Measurements from ENCODE around the gene MCC. TPM values are rescaled to one million over a fixed set of nuclear protein-coding genes. Genes with fewer than 3 reads are reported as not detected.

MCC gene
- polyA plus RNA-seq, 2 of the 4 experiments (the other 2 are of a cell fraction), result 0.09 to 0.10 TPM

DNA sequence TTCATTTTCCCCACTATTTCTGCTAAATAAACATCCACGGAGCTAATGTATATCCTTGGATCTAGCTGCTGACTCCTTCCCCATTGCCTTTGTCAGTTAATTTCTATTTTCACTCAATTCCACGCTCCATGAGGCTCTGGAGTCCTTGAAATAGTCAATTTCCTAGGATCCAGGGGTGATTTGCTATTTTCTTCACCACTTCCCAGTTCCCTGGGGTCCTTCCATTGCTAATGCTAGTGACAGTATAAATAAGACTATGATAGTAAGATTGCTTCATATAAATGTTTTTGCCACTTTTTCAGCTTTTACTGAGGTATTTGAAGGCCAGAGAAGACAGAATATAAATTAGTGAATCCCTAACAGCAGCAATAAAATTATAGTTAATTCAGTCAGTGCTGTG lies 66.6 kb downstream of the MCC start:
- FAIRE-seq, result no peak
- ChIA-PET POLR2A (no interaction called here), CTCF (interaction anchor here (1.0 kb wide), 1 partner anchor 89 kb away, joined by 3 read pairs; no protein-coding TSS in a partner anchor)
- H3K27ac ChIP-seq, result no peak overlapping the region
- H3K4me3 ChIP-seq, result no peak overlapping the region
- no peaks in the 10 kb centered on the region for H3K4me1 ChIP-seq
- ATAC-seq, result no peak
- no peak for DNase-seq (ENCODE audit: low read depth in 1 of 2, low spot score in 1 of 2)
- TF ChIP-seq FOSL2 (IDR thresholded peaks at IDR 0.05) (no peak), FOSL2 (CRISPR knock-in tag; IDR thresholded peaks at IDR 0.05) (no peak), NPAS2 (CRISPR knock-in tag; IDR thresholded peaks at IDR 0.05; ENCODE audit: borderline replicate concordance) (no peak), JUNB (IDR thresholded peaks at IDR 0.05) (no peak)
- TF ChIP-seq, protein P1, sequence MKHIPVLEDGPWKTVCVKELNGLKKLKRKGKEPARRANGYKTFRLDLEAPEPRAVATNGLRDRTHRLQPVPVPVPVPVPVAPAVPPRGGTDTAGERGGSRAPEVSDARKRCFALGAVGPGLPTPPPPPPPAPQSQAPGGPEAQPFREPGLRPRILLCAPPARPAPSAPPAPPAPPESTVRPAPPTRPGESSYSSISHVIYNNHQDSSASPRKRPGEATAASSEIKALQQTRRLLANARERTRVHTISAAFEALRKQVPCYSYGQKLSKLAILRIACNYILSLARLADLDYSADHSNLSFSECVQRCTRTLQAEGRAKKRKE (CRISPR knock-in tag; IDR thresholded peaks at IDR 0.05; ENCODE audit: low read depth), result no peak
- TF ChIP-seq, protein P2, sequence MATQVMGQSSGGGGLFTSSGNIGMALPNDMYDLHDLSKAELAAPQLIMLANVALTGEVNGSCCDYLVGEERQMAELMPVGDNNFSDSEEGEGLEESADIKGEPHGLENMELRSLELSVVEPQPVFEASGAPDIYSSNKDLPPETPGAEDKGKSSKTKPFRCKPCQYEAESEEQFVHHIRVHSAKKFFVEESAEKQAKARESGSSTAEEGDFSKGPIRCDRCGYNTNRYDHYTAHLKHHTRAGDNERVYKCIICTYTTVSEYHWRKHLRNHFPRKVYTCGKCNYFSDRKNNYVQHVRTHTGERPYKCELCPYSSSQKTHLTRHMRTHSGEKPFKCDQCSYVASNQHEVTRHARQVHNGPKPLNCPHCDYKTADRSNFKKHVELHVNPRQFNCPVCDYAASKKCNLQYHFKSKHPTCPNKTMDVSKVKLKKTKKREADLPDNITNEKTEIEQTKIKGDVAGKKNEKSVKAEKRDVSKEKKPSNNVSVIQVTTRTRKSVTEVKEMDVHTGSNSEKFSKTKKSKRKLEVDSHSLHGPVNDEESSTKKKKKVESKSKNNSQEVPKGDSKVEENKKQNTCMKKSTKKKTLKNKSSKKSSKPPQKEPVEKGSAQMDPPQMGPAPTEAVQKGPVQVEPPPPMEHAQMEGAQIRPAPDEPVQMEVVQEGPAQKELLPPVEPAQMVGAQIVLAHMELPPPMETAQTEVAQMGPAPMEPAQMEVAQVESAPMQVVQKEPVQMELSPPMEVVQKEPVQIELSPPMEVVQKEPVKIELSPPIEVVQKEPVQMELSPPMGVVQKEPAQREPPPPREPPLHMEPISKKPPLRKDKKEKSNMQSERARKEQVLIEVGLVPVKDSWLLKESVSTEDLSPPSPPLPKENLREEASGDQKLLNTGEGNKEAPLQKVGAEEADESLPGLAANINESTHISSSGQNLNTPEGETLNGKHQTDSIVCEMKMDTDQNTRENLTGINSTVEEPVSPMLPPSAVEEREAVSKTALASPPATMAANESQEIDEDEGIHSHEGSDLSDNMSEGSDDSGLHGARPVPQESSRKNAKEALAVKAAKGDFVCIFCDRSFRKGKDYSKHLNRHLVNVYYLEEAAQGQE (IDR thresholded peaks at IDR 0.05), result no peak
- H3K9me3 ChIP-seq, result no peaks in the 10 kb centered on the region
- no peak overlapping the region for H3K4me2 ChIP-seq
- 26% methylated on average over 2 of the region's 2 CpGs for WGBS (ENCODE audit: missing lambda C conversion rate)

DNA sequence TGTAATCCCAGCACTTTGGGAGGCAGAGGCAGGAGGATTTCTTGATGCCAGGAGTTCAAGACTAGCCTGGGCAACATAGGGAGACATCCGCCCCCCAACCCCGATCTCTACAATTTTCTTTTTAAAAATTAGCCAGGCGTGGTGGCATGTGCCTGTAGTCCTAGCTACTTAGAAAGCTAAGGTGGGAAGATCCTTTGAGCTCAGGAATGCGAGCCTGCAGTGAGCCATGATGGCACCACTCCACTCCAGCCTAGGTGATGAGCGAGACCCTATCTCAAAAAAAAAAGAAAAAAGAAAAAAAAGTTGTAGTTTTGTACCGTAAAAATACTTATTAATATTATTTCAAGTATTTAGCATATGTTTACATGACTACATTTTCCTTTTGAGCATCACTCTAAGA lies 82.7 kb downstream of the MCC start:
- WGBS (ENCODE audit: missing lambda C conversion rate), result 9% methylated on average over 6 of the region's 6 CpGs
- FAIRE-seq, result no peak
- no peak for ATAC-seq

More for the DNA sequence above, 82.7 kb downstream of the MCC start:
- H3K9me3 ChIP-seq, result no peaks in the 10 kb centered on the region
- TF ChIP-seq, protein P3, sequence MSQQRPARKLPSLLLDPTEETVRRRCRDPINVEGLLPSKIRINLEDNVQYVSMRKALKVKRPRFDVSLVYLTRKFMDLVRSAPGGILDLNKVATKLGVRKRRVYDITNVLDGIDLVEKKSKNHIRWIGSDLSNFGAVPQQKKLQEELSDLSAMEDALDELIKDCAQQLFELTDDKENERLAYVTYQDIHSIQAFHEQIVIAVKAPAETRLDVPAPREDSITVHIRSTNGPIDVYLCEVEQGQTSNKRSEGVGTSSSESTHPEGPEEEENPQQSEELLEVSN (IDR thresholded peaks at IDR 0.05; ENCODE audit: borderline replicate concordance, low read depth), result no peak
- TF ChIP-seq JUNB (IDR thresholded peaks at IDR 0.05), result no peak
- TF ChIP-seq ZNF302 (CRISPR knock-in tag; IDR thresholded peaks at IDR 0.05), result no peak
- TF ChIP-seq, protein P4, sequence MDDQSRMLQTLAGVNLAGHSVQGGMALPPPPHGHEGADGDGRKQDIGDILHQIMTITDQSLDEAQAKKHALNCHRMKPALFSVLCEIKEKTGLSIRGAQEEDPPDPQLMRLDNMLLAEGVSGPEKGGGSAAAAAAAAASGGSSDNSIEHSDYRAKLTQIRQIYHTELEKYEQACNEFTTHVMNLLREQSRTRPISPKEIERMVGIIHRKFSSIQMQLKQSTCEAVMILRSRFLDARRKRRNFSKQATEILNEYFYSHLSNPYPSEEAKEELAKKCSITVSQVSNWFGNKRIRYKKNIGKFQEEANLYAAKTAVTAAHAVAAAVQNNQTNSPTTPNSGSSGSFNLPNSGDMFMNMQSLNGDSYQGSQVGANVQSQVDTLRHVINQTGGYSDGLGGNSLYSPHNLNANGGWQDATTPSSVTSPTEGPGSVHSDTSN (IDR thresholded peaks at IDR 0.05), result no peak
- TF ChIP-seq, protein P5, sequence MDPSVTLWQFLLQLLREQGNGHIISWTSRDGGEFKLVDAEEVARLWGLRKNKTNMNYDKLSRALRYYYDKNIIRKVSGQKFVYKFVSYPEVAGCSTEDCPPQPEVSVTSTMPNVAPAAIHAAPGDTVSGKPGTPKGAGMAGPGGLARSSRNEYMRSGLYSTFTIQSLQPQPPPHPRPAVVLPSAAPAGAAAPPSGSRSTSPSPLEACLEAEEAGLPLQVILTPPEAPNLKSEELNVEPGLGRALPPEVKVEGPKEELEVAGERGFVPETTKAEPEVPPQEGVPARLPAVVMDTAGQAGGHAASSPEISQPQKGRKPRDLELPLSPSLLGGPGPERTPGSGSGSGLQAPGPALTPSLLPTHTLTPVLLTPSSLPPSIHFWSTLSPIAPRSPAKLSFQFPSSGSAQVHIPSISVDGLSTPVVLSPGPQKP (IDR thresholded peaks at IDR 0.05; ENCODE audit: low read depth, low read length), result no peak
- TF ChIP-seq FOSB (CRISPR knock-in tag; IDR thresholded peaks at IDR 0.05), result no peak
- TF ChIP-seq SMC3 (IDR thresholded peaks at IDR 0.05), result no peak
- no peak for TF ChIP-seq CHD2 (IDR thresholded peaks at IDR 0.05; ENCODE audit: low read length, partially characterized antibody)
- TF ChIP-seq EHMT2 (IDR thresholded peaks at IDR 0.05; ENCODE audit: low read depth), result no peak
- TF ChIP-seq HOXB13 (CRISPR knock-in tag; IDR thresholded peaks at IDR 0.05; ENCODE audit: low read depth), result no peak
- TF ChIP-seq, protein P6, sequence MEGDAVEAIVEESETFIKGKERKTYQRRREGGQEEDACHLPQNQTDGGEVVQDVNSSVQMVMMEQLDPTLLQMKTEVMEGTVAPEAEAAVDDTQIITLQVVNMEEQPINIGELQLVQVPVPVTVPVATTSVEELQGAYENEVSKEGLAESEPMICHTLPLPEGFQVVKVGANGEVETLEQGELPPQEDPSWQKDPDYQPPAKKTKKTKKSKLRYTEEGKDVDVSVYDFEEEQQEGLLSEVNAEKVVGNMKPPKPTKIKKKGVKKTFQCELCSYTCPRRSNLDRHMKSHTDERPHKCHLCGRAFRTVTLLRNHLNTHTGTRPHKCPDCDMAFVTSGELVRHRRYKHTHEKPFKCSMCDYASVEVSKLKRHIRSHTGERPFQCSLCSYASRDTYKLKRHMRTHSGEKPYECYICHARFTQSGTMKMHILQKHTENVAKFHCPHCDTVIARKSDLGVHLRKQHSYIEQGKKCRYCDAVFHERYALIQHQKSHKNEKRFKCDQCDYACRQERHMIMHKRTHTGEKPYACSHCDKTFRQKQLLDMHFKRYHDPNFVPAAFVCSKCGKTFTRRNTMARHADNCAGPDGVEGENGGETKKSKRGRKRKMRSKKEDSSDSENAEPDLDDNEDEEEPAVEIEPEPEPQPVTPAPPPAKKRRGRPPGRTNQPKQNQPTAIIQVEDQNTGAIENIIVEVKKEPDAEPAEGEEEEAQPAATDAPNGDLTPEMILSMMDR (IDR thresholded peaks at IDR 0.05), result no peak
- TF ChIP-seq ZC3H11A (IDR thresholded peaks at IDR 0.05), result no peak
- no peak for DNase-seq (ENCODE audit: low read depth in 1 of 2, low spot score in 1 of 2)
- no peak overlapping the region for H3K4me2 ChIP-seq
- H3K4me1 ChIP-seq, result no peaks in the 10 kb centered on the region
- H3K4me3 ChIP-seq, result no peak overlapping the region
- H3K27ac ChIP-seq, result no peak overlapping the region
- CTCF ChIA-PET, result interaction anchor here (0.6 kb wide), 1 partner anchor 27 kb away, joined by 3 read pairs; no protein-coding TSS in a partner anchor
- POLR2A ChIA-PET, result no interaction called here

All from A549 (cell line).